GM21390 (cell line): ENCODE measurements around the gene GALNT18.

ENCODE experiments used
- ATAC-seq: cut with Tn5 transposase; IDR thresholded peaks from one replicate; pipeline ENCODE4 v1.9.1; 2021; ENCODE audit not compliant: unreplicated experiment

The GALNT18 gene

GRCh38 chr11:11415901-11416300 lies 205.9 kb downstream of the GALNT18 start:
- ATAC-seq, result no peak

GRCh38 chr11:11414996-11415395 lies 206.8 kb downstream of the GALNT18 start:
- ATAC-seq, result no peak

DNA sequence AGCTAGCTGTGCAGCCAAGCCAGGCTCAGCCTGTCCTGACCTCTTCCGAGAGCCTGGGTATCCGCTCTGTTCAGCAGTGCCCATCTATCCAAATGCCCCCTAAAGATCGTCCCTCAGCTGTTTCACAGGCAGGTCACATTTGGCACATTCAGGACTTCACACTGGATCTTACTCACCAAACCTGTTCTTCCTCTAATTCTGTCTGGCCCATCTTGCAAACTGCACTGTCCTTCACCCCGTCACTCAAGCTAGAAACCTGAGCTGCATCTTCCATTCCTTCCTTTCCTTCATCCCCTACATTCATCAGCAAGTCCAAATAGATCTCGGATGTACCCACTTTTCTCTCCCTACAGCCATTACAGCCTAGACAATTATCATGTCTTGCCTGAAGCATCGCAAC lies 208.0 kb downstream of the GALNT18 start:
- no peak for ATAC-seq

DNA sequence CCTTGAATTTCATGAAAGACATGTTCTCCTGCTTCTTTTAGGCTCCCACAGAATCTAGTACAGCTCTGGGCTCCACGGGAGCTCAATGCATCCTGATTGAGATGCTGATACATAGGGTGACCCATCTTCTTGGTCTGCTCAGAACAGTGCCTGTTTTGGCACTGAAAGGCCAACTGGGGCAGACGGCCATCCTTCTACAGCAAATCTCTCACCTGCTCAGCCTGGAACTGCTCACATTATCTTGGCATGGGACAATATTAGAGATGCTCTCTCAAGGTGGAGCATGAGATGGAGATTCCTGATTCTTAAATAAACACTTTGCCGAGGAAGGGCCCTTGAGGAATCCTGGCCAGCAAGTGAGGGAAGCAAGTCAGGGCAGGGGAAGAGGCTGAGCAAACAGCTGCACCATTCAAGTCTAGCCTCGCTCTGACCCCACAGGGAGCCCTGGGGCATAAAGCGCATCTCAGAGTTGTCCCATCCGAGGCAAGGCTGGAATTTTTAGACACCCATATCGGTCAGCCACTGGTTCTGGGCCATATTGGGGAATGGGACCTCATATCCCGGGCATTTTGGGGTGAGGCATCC lies 210.3 kb downstream of the GALNT18 start:
- ATAC-seq, result no peak

GRCh38 chr11:11409901-11410300 lies 211.9 kb downstream of the GALNT18 start:
- no peak for ATAC-seq

DNA sequence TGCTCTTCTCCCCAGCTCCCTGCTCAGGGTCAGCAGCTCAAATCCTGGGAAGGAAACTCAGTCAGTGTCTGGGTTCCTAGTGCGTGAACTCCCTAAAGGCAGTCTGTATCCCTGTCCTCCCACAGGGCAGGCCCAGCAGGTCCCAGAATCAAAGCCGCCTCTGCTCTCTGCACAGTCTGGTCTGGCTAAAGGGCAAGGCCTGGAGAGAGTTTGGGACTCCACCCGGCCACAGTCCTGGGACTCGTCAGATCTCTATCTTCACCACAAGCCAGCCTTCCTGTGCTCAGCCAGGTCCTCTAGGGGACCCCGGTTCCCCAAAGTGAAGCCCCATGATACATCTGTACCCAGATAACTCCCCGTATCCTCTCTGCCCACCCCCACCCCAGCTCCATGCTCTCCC lies 212.6 kb downstream of the GALNT18 start:
- no peak for ATAC-seq

DNA sequence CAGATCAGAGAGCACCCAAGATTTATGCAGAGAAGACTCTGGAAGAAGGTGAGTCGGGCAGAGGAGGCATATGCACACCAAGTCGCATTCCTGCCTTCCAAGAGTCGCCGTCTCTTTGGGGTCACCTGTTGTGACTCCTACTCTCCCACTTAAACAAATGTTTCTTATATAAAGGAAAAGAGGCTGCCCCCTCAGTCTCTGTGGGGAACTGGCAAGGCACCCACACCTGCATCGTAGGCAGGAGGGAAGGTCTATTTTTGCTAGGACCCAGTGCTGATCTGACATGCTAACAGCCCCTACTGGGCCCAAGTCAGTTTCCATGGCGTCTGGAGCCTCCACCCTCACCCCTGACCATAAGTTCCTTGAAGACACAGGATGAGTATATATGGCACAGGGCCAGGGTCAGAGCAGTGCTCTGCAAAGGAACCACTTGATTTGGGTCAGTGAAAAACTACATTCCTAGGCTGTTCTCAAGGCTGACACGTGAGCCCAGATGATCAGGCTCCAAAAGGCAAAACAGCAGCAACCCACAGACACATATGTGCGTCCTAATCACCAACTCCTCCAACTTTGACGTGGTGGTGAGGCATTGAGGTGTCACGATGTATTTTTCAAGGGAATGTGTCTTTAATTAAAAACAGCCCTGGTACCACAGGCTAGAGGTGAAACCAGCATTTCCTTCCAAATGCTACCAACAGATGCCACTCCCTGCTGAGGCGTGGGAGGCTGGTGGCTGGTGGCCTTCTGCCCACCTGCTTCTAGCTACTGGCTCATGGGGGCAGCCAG lies 213.2 kb downstream of the GALNT18 start:
- ATAC-seq, result no peak

DNA sequence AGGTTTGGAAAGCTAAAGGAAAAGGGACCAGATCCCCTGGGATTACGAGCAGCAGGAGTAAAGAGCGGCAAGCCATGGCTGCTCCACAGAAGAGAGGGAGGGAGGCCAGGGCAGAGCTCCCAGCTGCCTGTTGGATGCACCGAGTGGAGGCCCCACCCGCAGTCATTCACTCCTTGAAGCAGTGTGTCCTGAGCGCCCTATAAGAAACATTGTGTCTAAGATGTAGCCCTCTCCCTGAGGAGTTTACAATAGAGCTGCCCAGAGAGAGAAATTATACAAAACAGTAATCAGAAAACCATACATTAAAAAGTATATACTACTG lies 214.1 kb downstream of the GALNT18 start:
- no peak for ATAC-seq

GRCh38 chr11:11407065-11407762 lies 214.6 kb downstream of the GALNT18 start:
- ATAC-seq, result no peak

- no peak for ATAC-seq
These were observed 215.2 kb downstream of the GALNT18 start for GRCh38 chr11:11406652-11407051.

DNA sequence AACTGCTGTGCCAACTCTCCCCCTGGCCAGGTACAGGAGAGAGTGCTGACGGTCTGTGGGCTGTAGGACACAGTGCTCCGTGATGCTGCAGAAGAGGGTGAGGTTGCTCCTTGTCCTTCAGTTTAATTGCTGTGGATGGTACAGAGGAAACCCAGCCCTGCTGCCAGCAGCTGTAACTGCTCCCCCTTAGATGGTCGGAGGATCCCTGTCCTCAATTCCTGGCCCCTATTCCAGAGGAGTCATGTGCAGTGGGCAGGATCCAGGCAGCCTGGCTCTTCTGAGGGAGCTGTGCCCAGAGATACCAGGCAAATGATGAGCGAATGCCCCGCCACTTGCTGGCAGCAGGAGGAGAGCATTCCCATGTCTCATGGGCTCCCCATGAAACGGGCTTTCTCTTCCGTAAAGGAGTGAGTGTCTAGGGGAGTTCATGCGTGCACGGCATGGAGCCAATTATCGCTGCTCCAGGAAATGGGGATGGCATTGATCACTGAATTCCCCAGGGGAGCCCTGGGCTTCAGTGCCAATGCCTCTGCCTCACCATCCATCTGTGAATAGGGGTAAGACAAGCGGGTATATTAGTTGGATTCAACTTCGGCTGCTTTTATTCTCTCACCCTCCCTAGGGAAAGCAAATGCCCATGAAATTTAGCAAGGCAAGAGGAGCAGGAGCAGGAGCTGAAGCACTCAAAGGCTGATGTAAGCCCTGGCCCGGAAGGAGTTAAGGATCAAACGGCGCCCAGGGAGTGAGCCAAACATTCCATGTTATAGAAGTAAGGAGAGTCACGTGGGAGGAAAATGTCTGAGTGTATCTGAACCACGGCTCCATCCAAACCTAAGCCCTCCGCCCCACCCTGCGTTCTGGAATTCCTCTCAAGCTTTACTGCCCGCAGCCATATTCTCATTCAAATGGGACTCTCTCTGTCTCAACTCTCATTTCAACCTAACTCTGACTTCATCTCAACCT lies 217.8 kb downstream of the GALNT18 start:
- no peak for ATAC-seq

- ATAC-seq, result no peak
These were observed 219.8 kb downstream of the GALNT18 start for GRCh38 chr11:11401960-11402535.

DNA sequence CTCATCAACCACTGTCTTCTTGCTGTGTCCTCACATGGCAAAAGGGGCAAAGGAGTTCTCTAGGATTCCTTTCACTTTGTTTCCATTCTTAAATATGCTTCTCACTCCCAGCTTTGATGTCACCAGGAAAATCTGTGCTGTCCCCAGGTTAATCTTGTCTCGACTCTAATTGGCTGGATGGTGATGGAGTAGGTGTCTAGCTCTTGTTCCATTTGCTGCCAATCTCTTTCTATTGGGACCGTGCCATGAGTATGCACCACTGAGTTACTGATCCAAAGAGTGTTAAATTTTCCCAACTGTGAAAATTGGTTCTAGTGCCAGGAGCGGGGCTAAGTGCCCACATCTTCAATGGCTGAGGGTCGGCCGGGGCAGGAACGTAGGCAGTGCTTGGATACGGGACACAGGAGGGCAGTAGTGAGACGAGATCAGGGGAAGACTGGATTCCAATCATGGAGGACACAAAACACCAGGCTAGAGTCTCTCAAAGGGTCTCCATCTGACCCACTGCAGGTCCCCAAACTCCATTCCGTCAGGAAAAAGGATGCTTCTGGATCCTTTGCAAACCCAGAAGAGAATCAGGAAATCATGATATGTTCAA lies 221.1 kb downstream of the GALNT18 start:
- ATAC-seq, result no peak

DNA sequence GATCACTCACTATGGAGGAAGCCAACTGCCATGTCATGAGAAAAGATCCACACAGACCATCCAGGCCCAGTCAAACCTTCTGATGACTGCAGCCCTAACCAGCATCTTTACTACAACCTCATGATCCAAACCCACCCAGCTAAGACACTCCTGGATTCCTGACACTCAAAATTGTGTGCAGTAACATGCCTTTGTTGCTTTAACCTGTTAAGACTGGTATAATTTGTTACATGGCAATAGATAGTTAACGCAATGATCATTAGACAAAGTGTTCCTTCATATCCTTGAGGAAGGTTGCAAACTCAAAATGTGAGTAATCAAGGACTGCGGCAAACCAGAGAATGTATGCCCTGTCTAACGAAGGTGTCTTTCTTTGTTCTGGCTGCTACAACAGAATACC lies 221.7 kb downstream of the GALNT18 start:
- no peak for ATAC-seq

DNA sequence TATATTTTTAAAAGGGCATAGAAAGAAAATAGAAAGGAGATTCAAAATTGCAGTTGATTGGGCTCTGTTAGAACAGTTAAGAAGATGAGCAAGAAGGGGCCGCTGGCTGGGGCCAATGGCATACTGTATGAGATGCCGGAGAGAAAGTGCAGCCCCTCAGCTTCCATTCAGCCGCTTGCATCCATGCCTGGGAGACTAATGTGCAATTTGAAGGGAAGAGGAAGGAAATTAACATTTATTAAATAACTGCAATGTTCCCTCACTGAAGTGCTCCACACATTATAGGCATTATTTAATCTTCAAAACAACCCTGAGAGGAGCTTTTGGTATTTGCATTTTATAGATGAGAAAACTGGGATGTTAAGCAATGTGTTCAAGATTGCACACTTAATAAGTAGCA lies 224.0 kb downstream of the GALNT18 start:
- no peak for ATAC-seq

GRCh38 chr11:11397036-11397415 lies 224.8 kb downstream of the GALNT18 start:
- no peak for ATAC-seq

- no peak for ATAC-seq
These were observed 225.3 kb downstream of the GALNT18 start for GRCh38 chr11:11396301-11397035.

GRCh38 chr11:11395126-11395525 lies 226.7 kb downstream of the GALNT18 start:
- no peak for ATAC-seq

- ATAC-seq, result no peak
These were observed 227.6 kb downstream of the GALNT18 start for GRCh38 chr11:11394241-11394640.
